MCF 10A (cell line): ENCODE measurements around the gene SCN3B. TPM values are rescaled to one million over a fixed set of nuclear protein-coding genes. Genes with fewer than 3 reads are reported as not detected.

Experiments used
- BruUV-seq: library from RNA; stranded (reverse); fragments of 400-500 nt; replicated peaks from 2 replicates; lab custom pipeline; 2021; lab: Mats Ljungman, UMichigan
- CTCF ChIA-PET: fragments of 300-600 bp; sonication (Branson Sonifier 250); formaldehyde crosslinking; extraction: SDS; loops from one replicate; lab custom pipeline; 2021; ENCODE audit warnings: antibody characterized with exemption, inconsistent platforms; lab: Yijun Ruan, JAX
- POLR2A ChIA-PET: fragments of 300-600, 350-650 bp; sonication (Branson Sonifier 250); formaldehyde crosslinking; extraction: SDS; loops from one replicate; lab custom pipeline; 2020; ENCODE audit warnings: antibody characterized with exemption, inconsistent platforms; lab: Yijun Ruan, JAX
- DNase-seq: peaks from one replicate; pipeline ENCODE4 v3.0.0-alpha.2; 2018; ENCODE audit not compliant: unreplicated experiment
- H3K27ac Mint-ChIP-seq: one replicate; pipeline ENCODE4 v1.8.0; 2022; ENCODE audit warnings: mild to moderate bottlenecking, low read depth, mixed read lengths; ENCODE audit not compliant: unreplicated experiment
- H3K27me3 Mint-ChIP-seq: one replicate; pipeline ENCODE4 v1.8.0; 2022; ENCODE audit warnings: mixed read lengths; ENCODE audit not compliant: insufficient read depth, unreplicated experiment
- H3K36me3 Mint-ChIP-seq: one replicate; pipeline ENCODE4 v1.8.0; 2022; ENCODE audit warnings: mild to moderate bottlenecking, moderate library complexity, mixed read lengths; ENCODE audit not compliant: insufficient read depth, unreplicated experiment
- H3K4me1 Mint-ChIP-seq: one replicate; pipeline ENCODE4 v1.8.0; 2022; ENCODE audit warnings: mixed read lengths; ENCODE audit not compliant: insufficient read depth, unreplicated experiment
- H3K4me3 Mint-ChIP-seq: one replicate; pipeline ENCODE4 v1.8.0; 2022; ENCODE audit warnings: mild to moderate bottlenecking, moderate library complexity, mixed read lengths; ENCODE audit not compliant: unreplicated experiment
- H3K9me3 Mint-ChIP-seq: one replicate; pipeline ENCODE4 v1.8.0; 2022; ENCODE audit warnings: mixed read lengths; ENCODE audit not compliant: unreplicated experiment
- CTCF ChIP-seq: fragments of 200-600 bp; IDR thresholded peaks from one replicate; pipeline ENCODE4 v1.8.0; 2022; ENCODE audit warnings: antibody characterized with exemption, mild to moderate bottlenecking; ENCODE audit not compliant: unreplicated experiment
- intact Hi-C: fragments of 100-400 bp; cut with micrococcal nuclease; formaldehyde crosslinking; loops from 2 replicates; pipeline ENCODE4 v1.14.1; 2022
- total RNA-seq: library from RNA; stranded (reverse); gene quantifications from 2 replicates; pipeline ENCODE4 v1.2.3, GENCODE V29; 2022

Gene SCN3B
- total RNA-seq, 1 experiment from 2014 or later: 1.2 TPM

- no peak for TF ChIP-seq CTCF
- H3K4me1 Mint-ChIP-seq: no peaks in the 10 kb centered on the region
- no peak overlapping the region for H3K27ac Mint-ChIP-seq
- peak overlapping the region; percentile 68 for H3K4me3 Mint-ChIP-seq
- intact Hi-C loops: no loop called here
- H3K36me3 Mint-ChIP-seq: no peaks in the 10 kb centered on the region
- DNase-seq: no peak
- no peaks in the 10 kb centered on the region for H3K9me3 Mint-ChIP-seq
- peaks cover 30% of the 10 kb centered on the region for H3K27me3 Mint-ChIP-seq
- CTCF ChIA-PET: interaction anchor here (0.6 to 23.6 kb wide), 17 partner anchors 8 to 141 kb away, joined by 3 to 558 read pairs (median 3); no protein-coding TSS in a partner anchor
- POLR2A ChIA-PET: interaction anchor here (1.1 to 1.4 kb wide), 3 partner anchors 18 to 53 kb away, joined by 3 to 6 read pairs (median 5); no protein-coding TSS in a partner anchor
- BruUV-seq: no TSS peak
These were observed 969 bp downstream of the SCN3B start for GRCh38 chr11:123653483-123653826.

- Mint-ChIP-seq H3K27ac (no peak overlapping the region), H3K4me1 (no peaks in the 10 kb centered on the region), H3K36me3 (no peaks in the 10 kb centered on the region), H3K27me3 (peaks cover 21% of the 10 kb centered on the region), H3K4me3 (no peak overlapping the region), H3K9me3 (no peaks in the 10 kb centered on the region)
- intact Hi-C loops: no loop called here
- ChIA-PET CTCF (interaction anchor here (0.6 to 23.6 kb wide), 11 partner anchors 9 to 113 kb away, joined by 3 to 558 read pairs (median 4); no protein-coding TSS in a partner anchor), POLR2A (interaction anchor here (0.6 kb wide), 1 partner anchor 11 kb away, joined by 4 read pairs; no protein-coding TSS in a partner anchor)
- BruUV-seq: no TSS peak
- TF ChIP-seq CTCF: no peak
- DNase-seq: no peak
These were observed 1.8 kb downstream of the SCN3B start for GRCh38 chr11:123652599-123652998.

- CTCF ChIA-PET: interaction anchor here (0.8 to 23.6 kb wide), 5 partner anchors 7 to 59 kb away, joined by 5 to 558 read pairs (median 7); no protein-coding TSS in a partner anchor
These were observed 3.5 kb downstream of the SCN3B start for GRCh38 chr11:123650901-123651300.

More at GRCh38 chr11:123650901-123651300, 3.5 kb downstream of the SCN3B start:
- Mint-ChIP-seq H3K4me1 (no peaks in the 10 kb centered on the region), H3K4me3 (no peak overlapping the region), H3K27ac (no peak overlapping the region), H3K9me3 (no peaks in the 10 kb centered on the region), H3K36me3 (no peaks in the 10 kb centered on the region), H3K27me3 (peaks cover 18% of the 10 kb centered on the region)
- POLR2A ChIA-PET: no interaction called here
- no TSS peak for BruUV-seq
- DNase-seq: no peak
- intact Hi-C loops: no loop called here
- TF ChIP-seq CTCF: no peak
